GM21576 (cell line): ENCODE measurements around the gene PARVA.

Source experiments
- ATAC-seq: cut with Tn5 transposase; IDR thresholded peaks from one replicate; pipeline ENCODE4 v1.9.1; 2021; ENCODE audit warnings: mild to moderate bottlenecking, moderate library complexity; ENCODE audit not compliant: unreplicated experiment

Gene PARVA

GRCh38 chr11:12456651-12457579, 79.5 kb downstream of the PARVA start:
- ATAC-seq: no peak

- no peak for ATAC-seq
Measured at GRCh38 chr11:12458042-12458441, 80.7 kb downstream of the PARVA start.

- ATAC-seq: no peak
Measured at GRCh38 chr11:12459374-12459773, 82.0 kb downstream of the PARVA start.

GRCh38 chr11:12459865-12460444, 82.6 kb downstream of the PARVA start:
- ATAC-seq: no peak

GRCh38 chr11:12460466-12460865, 83.1 kb downstream of the PARVA start:
- no peak for ATAC-seq

GRCh38 chr11:12461516-12461915, 84.1 kb downstream of the PARVA start:
- no peak for ATAC-seq

GRCh38 chr11:12464303-12464702, 86.9 kb downstream of the PARVA start:
- ATAC-seq: no peak

- ATAC-seq: no peak
Measured at GRCh38 chr11:12465332-12465731, 88.0 kb downstream of the PARVA start.

GRCh38 chr11:12467610-12468009, 90.2 kb downstream of the PARVA start:
- ATAC-seq: no peak

GRCh38 chr11:12469451-12469850, 92.1 kb downstream of the PARVA start:
- ATAC-seq: no peak

GRCh38 chr11:12470236-12470635, 92.9 kb downstream of the PARVA start:
- no peak for ATAC-seq

- no peak for ATAC-seq
Measured at GRCh38 chr11:12472401-12473005, 95.1 kb downstream of the PARVA start.

- no peak for ATAC-seq
Measured at GRCh38 chr11:12473381-12473780, 96.0 kb downstream of the PARVA start.

GRCh38 chr11:12474871-12475270, 97.5 kb downstream of the PARVA start:
- no peak for ATAC-seq

GRCh38 chr11:12478743-12479142, 101.4 kb downstream of the PARVA start:
- ATAC-seq: no peak

- ATAC-seq: no peak
Measured at GRCh38 chr11:12480401-12480800, 103.0 kb downstream of the PARVA start.

GRCh38 chr11:12482839-12483238, 105.5 kb downstream of the PARVA start:
- ATAC-seq: no peak

GRCh38 chr11:12483604-12484003, 106.2 kb downstream of the PARVA start:
- ATAC-seq: no peak

- ATAC-seq: no peak
Measured at GRCh38 chr11:12485328-12485727, 108.0 kb downstream of the PARVA start.

GRCh38 chr11:12489246-12489772, 111.9 kb downstream of the PARVA start:
- ATAC-seq: no peak

- no peak for ATAC-seq
Measured at GRCh38 chr11:12494699-12495098, 117.3 kb downstream of the PARVA start.
